Measurements from ENCODE around the gene SHC2.
"Not testable (repeated sequence)": the region's sequence is repeated elsewhere in the genome, so short reads cannot be mapped to it uniquely, and the experiment has no call there.

SHC2 gene

DNA sequence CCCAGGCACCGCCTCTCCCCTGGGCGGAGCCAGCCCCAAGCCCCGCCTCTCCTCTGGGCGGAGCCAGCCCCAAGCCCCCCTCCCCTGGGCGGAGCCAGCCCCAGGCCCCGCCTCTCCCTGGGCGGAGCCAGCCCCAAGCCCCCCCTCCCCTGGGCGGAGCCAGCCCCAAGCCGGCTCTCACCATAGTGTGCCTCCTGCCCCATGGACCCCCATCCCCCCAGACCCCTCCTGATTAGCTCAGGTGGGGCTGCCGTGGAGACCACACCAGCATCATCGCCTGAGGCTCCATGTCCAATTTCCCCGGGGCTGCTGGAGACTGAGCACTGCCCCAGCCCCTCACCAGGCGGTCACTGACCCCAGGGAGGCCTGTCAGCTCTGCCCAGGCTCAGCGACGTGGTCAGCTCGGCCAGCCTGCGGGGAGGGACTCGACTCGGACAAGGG is 31.3 kb upstream of the SHC2 start:
- DNase-seq (ENCODE audit: insufficient read length, low spot score) (no peak), FAIRE-seq (no peak)

DNA sequence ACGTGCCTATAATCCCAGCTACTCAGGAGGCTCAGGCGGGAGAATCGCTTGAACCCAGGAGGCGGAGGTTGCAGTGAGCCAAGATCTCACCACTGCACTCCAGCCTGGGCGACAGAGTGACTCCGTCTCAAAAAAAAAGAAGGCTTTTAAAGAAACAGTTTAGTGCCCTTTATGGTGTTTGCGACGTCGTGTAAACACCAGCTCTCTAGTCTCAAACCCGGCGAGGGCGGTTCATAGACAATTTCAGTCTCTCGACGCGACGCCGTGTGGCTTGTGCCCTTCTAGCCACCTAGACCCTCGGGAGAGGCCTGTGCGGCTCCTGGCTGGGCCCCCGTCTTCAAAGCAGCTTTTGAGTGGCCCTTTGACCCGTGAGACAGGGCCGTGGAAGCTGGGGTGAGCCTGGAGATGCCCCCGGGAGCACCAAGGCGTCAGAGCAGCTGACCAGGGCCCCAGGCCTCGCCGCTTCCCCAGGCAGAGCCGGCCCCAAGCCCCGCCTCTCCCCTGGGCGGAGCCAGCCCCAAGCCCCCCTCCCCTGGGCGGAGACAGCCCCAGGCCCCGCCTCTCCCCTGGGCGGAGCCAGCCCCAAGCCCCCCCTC is 30.4 kb upstream of the SHC2 start:
- FAIRE-seq = no peak
- no peak for DNase-seq (ENCODE audit: insufficient read length, low spot score)

DNA sequence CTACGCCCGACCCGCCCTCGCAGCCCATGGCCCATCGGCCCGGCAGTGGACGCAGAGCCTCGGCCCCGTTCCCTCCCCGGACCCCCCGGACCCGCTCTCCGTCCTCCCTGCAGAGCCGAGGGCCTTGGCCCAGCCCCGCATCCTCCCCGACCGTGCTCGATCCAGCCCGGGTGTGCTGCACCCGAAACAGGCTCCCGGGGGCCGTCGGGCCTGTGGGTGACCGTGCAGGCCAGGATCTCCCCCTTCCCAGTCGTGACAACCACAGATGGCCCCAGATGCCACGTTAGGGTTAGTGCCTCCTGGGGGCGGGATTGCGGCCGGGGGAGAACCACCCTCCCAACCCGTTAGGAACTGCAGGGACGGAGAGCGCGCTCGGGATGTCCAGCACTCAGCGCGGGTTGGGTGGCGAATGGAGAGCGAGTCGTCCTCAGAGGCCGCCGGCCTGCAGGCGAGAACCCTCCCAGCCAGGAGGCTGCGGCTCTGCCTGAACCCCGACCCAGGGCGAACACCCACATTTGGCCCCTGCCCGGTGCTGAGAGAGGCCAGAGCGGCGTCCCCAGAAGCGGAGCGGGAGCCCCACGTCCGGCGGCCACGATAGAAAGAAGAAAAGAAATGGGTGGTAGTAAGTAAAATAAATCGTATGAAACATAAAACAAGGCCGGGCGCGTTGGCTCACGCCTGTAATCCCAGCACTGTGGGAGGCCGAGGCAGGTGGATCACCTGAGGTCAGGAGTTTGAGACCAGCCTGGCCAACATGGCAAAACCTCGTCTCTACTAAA is 28.8 kb upstream of the SHC2 start:
- DNase-seq (ENCODE audit: insufficient read length, low spot score) (no peak), FAIRE-seq (no peak)

DNA sequence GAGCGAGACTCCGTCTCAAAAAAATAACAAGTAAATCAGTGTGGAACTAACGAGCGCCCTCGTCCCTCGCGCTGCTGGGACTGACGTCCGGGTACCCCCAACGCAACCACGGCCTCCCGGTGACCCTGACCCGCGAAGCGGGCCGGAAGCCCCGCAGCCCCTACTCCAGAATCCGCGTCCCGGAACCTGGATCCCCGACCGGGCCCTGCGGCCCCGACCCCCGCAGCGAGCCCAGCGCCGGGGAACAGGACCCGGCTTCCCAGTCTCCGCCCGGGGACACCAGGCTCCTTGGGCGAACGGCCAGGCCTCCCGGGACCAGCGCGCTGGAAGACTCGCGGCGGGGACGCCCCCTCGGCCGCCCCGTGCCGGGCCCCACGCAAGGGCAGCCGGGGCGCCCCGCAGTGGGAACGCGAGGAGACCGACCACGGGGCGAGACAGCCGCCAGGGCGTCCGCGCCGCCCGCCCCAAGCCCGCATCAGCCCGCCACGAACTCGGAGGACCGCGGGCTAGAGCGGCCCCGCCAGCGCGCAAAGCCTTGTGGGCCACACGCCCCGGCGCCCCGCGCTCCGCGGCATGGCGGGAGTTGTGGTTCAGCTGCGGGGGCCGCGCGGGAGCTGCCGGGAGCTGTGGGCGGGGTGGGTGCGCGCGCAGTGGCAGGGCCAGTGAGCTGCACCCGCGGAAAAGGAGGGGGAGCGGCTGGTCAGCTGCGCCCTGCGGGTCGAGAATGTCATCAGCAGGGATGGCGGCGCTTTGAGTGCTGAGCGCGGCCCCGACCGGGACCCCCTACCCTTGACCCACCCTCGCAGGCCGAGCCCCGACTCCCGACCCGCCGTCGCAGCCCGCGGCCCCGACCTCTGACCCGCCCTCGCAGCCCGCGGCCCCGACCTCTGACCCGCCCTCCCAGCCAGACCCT is 27.9 kb upstream of the SHC2 start:
- DNase-seq (ENCODE audit: insufficient read length, low spot score) = peak; percentile 94
- peak; percentile 90 for FAIRE-seq

DNA sequence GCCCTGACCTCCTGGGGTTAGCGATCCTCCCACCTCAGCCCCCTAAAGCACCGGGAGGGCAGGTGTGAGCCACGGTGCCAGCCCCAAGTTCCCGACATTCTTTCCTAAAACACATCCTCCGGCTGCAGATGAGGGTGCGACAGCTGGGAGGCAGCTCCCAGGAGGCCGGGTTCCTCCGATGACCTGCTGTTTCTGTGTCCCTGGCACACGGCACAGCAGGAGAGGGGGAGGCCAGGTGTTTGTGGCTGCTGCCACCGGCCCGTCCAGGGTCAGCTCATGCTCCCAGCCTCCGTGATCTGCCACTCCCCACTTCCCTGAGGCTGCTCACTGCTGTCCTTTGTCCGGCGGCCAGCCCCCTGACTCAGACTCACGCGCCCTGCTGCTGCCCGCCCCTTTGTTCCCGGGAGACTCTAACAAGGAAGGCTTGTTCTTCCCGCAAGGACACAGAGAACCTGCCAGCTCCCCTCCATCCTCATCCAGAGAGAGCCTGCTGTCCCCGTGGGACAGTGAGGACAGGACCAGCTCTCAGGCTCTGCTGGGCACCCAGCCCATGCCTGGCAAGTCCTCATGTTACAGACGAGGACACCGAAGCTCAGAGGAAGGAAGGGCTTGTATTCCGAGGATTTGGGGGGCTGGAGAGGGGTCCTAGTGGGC is 24.9 kb upstream of the SHC2 start:
- no peak for DNase-seq (ENCODE audit: insufficient read length, low spot score)
- FAIRE-seq = no peak

DNA sequence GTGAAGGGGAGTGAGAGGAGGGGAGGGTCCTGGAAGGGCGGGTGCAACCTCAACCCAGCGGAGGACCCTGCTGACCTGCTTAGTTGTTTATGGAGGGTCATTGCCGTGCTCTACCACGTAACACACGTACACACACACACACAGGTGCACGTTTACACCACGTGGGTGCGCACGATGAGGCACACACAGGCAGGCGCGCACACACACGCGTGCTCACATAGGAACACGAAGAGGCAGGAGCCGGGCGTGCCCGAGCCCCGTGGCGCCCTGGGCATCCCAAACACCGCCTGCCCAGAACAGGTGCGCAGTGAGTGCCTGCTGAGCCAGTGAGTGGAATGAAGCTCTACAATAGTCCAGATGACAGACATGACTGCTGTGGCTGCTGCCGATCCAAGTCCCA is 24.2 kb upstream of the SHC2 start:
- DNase-seq (ENCODE audit: insufficient read length, low spot score) (no peak), FAIRE-seq (no peak)

DNA sequence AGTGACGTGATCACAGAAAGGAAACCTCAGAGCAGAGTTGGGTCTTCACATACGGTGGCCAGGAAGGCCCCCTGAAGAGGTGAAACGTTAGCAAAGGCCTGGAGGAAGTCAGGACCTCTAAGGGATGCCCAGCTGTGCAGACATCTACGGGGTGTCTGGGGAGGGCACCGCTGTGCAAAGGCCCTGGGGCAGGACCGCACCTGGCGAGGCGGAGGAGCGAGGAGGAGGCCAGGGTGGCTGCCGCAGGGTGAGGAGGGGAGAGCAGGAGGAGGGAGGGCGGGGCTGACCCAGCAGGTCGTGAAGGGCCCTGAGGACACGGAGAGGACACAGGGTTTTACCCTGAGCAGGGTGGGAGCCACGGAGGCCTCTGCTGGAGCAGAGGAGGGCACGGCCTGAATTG is 23.7 kb upstream of the SHC2 start:
- no peak for FAIRE-seq

DNA sequence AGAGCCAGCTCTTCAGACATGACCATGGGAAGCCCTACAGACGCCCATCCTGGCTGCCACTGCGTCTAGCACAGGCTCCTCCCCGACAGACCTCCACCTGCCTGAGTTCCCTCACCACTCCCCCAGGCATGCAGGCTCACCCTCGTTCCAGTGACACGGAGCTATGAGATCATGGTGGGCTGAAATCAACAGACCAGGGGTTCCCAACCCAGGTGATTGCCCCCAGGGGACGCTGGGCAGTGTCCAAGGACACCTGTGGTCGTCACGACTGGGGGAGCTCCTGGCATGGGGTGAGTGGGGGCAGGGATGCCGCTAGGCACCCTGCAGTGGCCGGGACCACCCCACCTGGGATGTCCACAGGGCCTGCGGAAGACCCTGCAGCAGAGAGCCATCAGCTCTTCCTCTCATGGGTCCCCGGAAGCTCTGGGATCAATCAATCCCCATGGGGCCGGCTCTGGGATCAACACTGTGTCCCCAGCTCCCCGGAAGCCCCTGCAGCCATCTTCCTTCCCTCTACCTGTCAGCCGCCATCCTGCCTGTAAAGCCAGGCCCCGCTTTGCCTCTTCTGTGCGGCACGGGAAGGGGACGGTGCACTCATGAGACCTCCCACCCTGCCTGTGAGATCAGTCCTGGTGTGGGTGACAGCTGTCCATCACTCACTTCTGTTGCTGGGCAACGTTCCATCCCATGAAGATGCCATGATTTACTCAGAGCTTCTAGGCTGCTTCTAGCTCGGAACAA is 22.7 kb upstream of the SHC2 start:
- DNase-seq (ENCODE audit: insufficient read length, low spot score) = no peak
- FAIRE-seq = no peak

More for the DNA sequence above, 23.7 kb upstream of the SHC2 start:
- DNase-seq (ENCODE audit: insufficient read length, low spot score) = no peak

DNA sequence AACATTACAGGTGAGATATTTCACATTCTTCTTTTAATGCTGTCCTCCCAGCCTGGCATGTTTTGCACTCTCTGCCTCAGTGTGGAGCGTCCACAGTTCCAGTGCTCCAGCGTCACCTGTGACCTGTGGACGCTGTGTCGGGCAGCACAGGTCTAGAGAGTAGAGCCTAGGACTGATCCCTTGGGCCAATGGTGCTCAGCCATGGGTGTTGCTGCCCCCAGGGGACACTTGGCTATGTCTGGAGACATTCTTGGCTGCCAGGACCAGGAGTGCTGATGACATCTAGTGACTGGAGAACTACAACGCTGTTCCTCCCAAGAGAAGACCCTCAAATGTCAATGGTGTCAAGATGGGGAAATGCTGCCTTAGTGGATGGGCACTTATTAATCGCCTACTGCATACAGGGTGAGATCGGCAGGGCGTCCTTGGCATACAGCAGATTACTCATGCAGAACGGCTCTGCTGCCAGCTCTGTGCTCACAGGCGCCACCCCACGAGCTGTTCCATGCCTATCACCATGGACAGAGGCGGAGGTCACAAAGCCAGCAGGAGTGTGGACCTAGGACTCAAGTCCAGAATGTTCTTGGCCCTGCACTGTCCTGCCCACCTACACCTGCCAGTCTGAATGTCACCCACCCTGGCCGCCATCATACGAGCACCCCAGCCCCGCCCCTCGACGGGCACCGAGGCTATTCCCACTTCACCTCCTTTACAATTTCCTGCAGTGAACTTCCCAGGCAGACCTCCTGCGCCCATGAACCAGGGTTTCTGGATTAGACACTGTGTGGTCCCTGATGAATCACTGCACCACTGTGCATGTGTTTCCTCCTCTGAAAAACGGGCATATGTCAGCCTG is 21.6 kb upstream of the SHC2 start:
- FAIRE-seq (no peak), DNase-seq (ENCODE audit: insufficient read length, low spot score) (no peak)

DNA sequence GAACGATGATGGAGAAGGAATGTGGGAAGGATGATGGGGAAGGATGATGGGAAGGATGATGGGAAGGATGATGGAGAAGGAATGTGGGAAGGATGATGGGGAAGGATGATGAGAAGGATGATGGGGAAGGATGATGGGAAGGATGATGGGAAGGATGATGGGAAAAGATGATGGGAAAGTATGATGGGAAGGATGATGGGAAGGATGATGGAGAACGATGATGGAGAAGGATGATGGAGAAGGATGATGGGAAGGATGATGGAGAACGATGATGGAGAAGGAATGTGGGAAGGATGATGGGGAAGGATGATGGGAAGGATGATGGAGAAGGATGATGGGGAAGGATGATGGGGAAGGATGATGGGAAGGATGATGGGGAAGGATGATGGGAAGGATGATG is 20.3 kb upstream of the SHC2 start:
- not testable (repeated sequence) for FAIRE-seq

DNA sequence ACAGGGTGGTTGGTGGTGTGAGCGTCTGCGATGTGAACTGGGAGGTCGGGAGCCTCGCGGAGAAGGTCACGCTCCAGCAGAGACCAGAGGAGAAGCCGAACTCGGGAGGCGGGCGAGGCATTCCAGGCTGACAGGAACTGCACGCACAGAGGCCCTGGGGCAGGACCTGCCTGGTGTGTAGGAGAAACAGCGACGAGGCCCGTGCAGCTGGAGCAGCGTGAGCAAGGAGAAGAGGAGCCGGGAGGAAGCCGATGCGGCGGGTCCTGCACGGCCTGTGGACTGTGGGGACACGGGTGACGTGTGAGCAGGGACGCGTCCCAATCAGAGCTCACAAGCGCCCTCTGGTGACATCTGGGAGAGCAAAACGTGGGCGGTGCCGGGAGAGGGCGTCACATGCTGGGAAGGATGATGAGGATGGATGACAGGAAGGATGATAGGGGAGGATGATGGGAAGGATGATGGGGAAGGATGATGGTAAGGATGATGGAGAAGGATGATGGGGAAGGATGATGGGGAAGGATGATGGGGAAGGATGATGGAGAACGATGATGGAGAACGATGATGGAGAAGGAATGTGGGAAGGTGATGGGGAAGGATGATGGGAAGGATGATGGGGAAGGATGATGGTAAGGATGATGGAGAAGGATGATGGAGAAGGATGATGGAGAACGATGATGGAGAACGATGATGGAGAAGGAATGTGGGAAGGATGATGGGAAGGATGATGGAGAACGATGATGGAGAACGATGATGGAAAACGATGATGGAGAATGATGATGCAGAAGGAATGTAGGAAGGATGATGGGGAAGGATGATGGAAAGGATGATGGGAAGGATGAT is 19.4 kb upstream of the SHC2 start:
- FAIRE-seq (no peak), DNase-seq (ENCODE audit: insufficient read length, low spot score) (no peak)

More for the DNA sequence above, 20.3 kb upstream of the SHC2 start:
- not testable (repeated sequence) for DNase-seq (ENCODE audit: insufficient read length, low spot score)

DNA sequence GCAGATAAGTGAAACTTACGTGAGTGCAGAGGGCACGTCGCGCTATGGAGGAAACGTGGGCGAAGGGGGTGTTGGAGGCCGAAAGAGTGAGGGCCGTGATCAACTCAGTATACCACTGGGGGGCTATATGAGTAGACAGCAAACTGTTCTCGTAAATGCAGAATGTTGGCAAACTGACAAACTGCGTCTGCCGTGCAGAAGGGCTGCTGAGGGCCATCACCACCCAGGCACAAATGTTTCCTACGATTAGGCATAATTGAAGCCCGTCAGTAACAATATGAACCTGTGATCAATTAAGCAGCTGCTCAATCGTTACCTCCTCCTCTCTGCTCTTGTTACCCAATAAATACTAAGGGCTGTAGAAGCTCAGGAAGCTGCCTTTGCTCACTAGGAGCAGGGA is 18.1 kb upstream of the SHC2 start:
- DNase-seq (ENCODE audit: insufficient read length, low spot score) = no peak
- FAIRE-seq = no peak

DNA sequence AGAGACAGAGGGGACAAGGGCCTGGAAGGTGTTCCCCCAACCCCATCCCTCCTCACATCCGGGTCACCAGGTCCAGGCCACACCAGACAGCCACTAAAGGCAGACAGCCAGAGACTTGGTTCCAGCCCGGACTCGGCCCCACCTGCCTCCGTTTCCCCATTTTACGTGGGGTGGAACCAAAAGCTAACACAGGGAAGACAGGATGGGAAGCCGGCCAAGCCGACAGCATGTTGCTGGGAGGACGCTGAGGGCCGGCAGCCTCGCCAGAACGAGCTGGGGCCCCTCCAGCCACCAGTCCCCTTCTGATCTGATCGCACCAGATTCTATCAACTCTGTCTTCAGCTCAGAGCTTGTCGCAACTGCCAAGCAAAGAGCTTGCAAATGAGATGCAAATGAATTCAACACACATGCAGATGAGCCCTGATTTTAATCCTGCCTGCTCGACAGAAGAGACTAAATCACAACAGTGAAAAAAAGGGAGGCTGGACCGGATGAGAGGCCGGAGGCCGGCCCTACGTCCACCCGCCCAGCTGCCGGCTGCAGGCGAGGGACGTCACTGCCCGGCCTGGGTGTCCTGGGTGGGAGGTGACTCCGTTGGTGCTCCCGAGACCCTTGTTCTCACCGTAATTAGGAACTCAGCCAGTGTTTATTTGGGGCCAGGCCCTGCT is 17.5 kb upstream of the SHC2 start:
- FAIRE-seq (no peak), DNase-seq (ENCODE audit: insufficient read length, low spot score) (no peak)

DNA sequence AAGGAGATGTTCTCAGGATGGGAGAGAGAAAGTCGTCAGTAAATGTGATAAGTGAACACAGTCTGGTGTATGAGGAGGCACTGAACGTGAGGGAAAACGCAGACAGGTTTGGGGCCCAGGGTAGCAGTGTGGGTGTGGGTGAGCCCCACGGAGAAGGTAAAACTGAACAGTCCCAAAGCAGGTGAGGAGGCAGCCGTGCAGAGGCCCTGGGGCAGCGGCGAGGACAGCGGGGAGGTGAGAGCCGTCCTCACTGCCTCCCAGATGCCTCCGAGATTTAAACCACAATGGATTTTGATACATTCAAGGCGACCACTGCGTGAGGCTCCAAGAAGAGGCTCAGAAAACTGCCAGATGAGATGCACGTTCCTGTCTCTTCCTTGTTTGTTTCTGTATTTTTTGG is 14.5 kb upstream of the SHC2 start:
- DNase-seq (ENCODE audit: insufficient read length, low spot score) (no peak), FAIRE-seq (no peak)

DNA sequence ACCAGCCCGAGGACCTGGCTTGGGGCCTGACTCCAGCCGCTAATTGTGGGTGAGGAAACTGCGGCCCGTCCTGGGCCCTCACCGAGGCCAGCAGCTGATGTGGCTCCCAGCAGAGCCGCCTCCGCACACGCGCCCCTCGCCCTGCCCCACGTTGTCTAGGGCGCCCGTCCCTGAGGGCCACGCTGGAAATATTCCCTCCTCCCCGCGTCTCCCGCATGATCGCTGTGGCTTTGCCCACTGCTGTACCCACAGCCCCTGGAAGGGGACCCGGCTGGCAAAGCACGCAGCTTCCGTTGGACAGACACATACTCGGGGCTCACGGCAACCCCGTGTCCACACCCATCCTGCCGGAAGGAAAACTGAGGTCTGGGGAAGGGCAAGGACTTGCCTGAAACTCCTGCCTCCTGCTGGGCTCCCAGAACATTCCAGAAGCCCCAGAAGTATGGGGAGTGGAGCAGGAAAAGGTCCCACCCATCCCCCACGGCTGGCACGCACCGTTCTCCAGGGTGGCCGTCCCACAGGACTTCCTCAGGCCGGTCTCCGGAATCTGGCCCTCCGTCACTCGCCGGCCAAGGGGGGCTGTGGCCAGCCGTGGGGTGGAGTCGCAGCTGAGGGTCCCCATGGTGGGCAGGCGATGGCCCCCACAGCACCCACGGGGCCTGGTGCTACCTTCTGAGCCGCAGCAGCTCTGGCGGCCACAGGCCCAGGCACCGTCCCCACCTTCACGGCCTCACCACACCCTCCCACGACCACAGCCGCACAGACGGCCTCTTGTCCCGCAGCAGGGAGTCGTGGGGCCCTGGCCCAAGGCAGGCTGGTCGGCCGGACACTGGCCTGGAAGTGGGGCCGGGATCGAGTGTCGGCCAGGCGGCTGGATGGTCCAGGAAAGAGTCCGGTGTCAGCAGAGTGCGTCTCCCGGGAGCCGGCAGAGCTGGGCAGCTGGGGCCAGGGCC is 13.6 kb upstream of the SHC2 start:
- DNase-seq (ENCODE audit: insufficient read length, low spot score) (no peak), FAIRE-seq (no peak)

DNA sequence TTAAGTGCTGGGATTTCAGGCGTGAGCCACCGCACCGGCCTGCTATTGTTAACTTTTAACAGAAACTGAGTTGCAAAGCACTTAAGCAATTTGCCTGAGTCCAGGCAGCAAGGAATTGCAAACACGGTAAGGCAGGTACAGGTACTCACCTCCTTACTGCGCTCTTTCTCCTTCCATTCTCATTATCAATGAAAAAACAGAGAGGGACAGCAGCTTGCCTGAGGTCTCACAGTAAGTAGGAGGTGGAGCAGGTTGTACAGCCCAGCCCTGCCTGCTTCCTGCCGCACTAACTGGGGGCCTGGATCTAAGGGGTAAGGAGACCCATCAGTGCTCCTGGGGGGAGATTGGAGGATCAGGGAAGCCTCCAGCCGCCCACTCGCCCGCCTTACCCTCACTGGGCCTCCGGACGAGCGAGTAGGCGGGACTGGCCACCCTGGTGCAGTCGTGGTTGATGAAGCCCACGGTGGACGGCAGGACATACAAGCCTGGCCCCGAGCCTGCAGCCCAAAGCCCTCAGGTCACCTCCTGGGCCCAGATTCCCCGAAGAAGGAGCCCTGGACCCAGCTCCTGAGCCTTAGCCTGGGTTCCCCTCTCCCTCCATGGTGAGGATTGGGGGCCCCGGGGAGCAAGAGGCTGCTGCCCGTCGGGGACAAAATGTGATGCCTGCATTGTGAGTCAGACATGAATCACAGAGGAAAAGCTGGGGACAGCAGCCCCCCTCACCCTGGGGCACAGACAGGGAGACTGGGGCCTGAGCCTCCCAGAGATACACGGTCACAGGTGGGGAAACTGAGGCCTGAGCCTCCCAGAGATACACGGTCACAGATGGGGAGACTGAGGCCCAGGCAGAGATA is 11.4 kb upstream of the SHC2 start:
- FAIRE-seq = no peak
- DNase-seq (ENCODE audit: insufficient read length, low spot score) = peak; percentile 53

Measured in HTR-8/SVneo (cell line).